ENCODE data around the gene RAB37.

Gene RAB37
- long read RNA-seq, transcript RAB37-205 (9 exons, 2,704 nt), result minor isoform, 14 of 453 reads
- long read RNA-seq, transcript RAB37-203 (8 exons, 2,528 nt), result minor isoform, 23 of 453 reads
- long read RNA-seq, transcript RAB37-202 (8 exons, 2,858 nt), result minor isoform, 19 of 453 reads
- long read RNA-seq, transcript RAB37-204 (9 exons, 2,617 nt), result major isoform, 346 of 453 reads
- long read RNA-seq, partial matches to known transcripts, result 10 of 453 reads
- long read RNA-seq, other reads (novel, unspliced or antisense), result 36 of 453 reads

- peak; percentile 82 to 85 for DNase-seq (ENCODE audit: low read depth in 1 of 2, low spot score in 1 of 2)
- no peaks in the 10 kb centered on the region for H3K27me3 ChIP-seq (ENCODE audit: insufficient read depth, poor library complexity, severe bottlenecking)
- TF ChIP-seq SPI1 (IDR thresholded peaks at IDR 0.05; ENCODE audit: borderline replicate concordance, low read depth), result peak; percentile 94
- TF ChIP-seq POLR2AphosphoS5 (IDR thresholded peaks at IDR 0.05; ENCODE audit: low read depth), result no peak
- peak; percentile 5 for TF ChIP-seq CTCF (IDR thresholded peaks at IDR 0.05; ENCODE audit: insufficient read depth, low read length)
- H3K27ac ChIP-seq (replicated peaks), result peak within 1 kb of the TSS; percentile 84
- H3K4me3 ChIP-seq (replicated peaks; ENCODE audit: insufficient read depth, low read length), result peak within 1 kb of the TSS; percentile 64
Observed at GRCh38 chr17:74736513-74737298, at the start of gene RAB37. TSS of gene RAB37 (plus strand) at chr17:74737256. CDS start at chr17:74737273, 17 bp downstream.

GRCh38 chr17:74687886-74688285, 49.2 kb upstream of the RAB37 start:
- Histone ChIP-seq H3K4me3 (replicated peaks; ENCODE audit: insufficient read depth, low read length) (no peak overlapping the region), H3K27ac (replicated peaks) (peak overlapping the region; percentile 95), H3K27me3 (ENCODE audit: insufficient read depth, poor library complexity, severe bottlenecking) (peaks cover 2% of the 10 kb centered on the region)
- TF ChIP-seq SPI1 (IDR thresholded peaks at IDR 0.05; ENCODE audit: borderline replicate concordance, low read depth), result no peak
- no peak for TF ChIP-seq CTCF (IDR thresholded peaks at IDR 0.05; ENCODE audit: insufficient read depth, low read length)
- TF ChIP-seq GABPA (IDR thresholded peaks at IDR 0.05; ENCODE audit: low read depth), result no peak
- TF ChIP-seq REST (IDR thresholded peaks at IDR 0.05; ENCODE audit: insufficient replicate concordance, low read depth), result no peak
- TF ChIP-seq POLR2AphosphoS5 (IDR thresholded peaks at IDR 0.05; ENCODE audit: low read depth), result no peak
- DNase-seq (ENCODE audit: low read depth in 1 of 2, low spot score in 1 of 2), result no peak

GRCh38 chr17:74690409-74690825, 46.6 kb upstream of the RAB37 start:
- DNase-seq (ENCODE audit: low read depth in 1 of 2, low spot score in 1 of 2), result peak; percentile 79 to 97
- peak; percentile 87 for TF ChIP-seq POLR2AphosphoS5 (IDR thresholded peaks at IDR 0.05; ENCODE audit: low read depth)
- TF ChIP-seq GABPA (IDR thresholded peaks at IDR 0.05; ENCODE audit: low read depth), result no peak; the same call in 1 of the 2 replicates
- peak; percentile 75 for TF ChIP-seq REST (IDR thresholded peaks at IDR 0.05; ENCODE audit: insufficient replicate concordance, low read depth)
- H3K4me3 ChIP-seq (replicated peaks; ENCODE audit: insufficient read depth, low read length), result no peak overlapping the region
- H3K27ac ChIP-seq (replicated peaks), result peak overlapping the region; percentile 95
- H3K27me3 ChIP-seq (ENCODE audit: insufficient read depth, poor library complexity, severe bottlenecking), result no peaks in the 10 kb centered on the region

- no peak overlapping the region for H3K4me3 ChIP-seq (replicated peaks; ENCODE audit: insufficient read depth, low read length)
- H3K27me3 ChIP-seq (ENCODE audit: insufficient read depth, poor library complexity, severe bottlenecking), result no peaks in the 10 kb centered on the region
- peak overlapping the region; percentile 95 for H3K27ac ChIP-seq (replicated peaks)
- DNase-seq (ENCODE audit: low read depth in 1 of 2, low spot score in 1 of 2), result no peak
- TF ChIP-seq GABPA (IDR thresholded peaks at IDR 0.05; ENCODE audit: low read depth), result no peak
- TF ChIP-seq REST (IDR thresholded peaks at IDR 0.05; ENCODE audit: insufficient replicate concordance, low read depth), result no peak
Observed at GRCh38 chr17:74691151-74691550, 45.9 kb upstream of the RAB37 start.

All from HL-60 (cell line).